HL-60 (cell line): ENCODE measurements around the gene VTA1.

Experiments
- DNase-seq, 2 experiments: peaks; one replicate each; pipeline ENCODE4 v3.0.0-alpha.2; 2010 to 2020; ENCODE audit warnings: low read depth in 1 of 2, low spot score in 1 of 2
- H3K27ac ChIP-seq: fragments of 250-450 bp; sonication (Bioruptor Pico); replicated peaks from 2 replicates; pipeline ENCODE4 v1.5.1; 2020; ENCODE audit warnings: mild to moderate bottlenecking, moderate library complexity
- H3K27me3 ChIP-seq: fragments of 250-450 bp; sonication (Bioruptor Pico); 2 replicates; pipeline ENCODE4 v1.5.1; 2021; ENCODE audit warnings: mild to moderate bottlenecking, moderate library complexity; ENCODE audit not compliant: insufficient read depth, poor library complexity, severe bottlenecking
- H3K4me3 ChIP-seq: replicated peaks from 2 replicates; pipeline ENCODE4 v1.5.1; 2011; ENCODE audit warnings: mild to moderate bottlenecking, control low read depth, low read length; ENCODE audit not compliant: insufficient read depth
- GABPA ChIP-seq: IDR thresholded peaks from 2 replicates; pipeline ENCODE4 v1.6.1; 2012; ENCODE audit warnings: low read depth
- POLR2AphosphoS5 ChIP-seq: IDR thresholded peaks from 2 replicates; pipeline ENCODE4 v1.6.1; 2012; ENCODE audit warnings: low read depth
- REST ChIP-seq: IDR thresholded peaks from 2 replicates; pipeline ENCODE4 v1.6.1; 2012; ENCODE audit warnings: low read depth; ENCODE audit not compliant: insufficient replicate concordance
- SPI1 ChIP-seq: IDR thresholded peaks from 2 replicates; pipeline ENCODE4 v1.6.1; 2012; ENCODE audit warnings: low read depth, mild to moderate bottlenecking, borderline replicate concordance
- TF ChIP-seq, protein P1 (sequence below): IDR thresholded peaks from one replicate; pipeline ENCODE4 v1.5.1; 2011; ENCODE audit warnings: low read length, control low read depth, inconsistent platforms; ENCODE audit not compliant: insufficient read depth

VTA1 gene

GRCh38 chr6:142152746-142153145 lies 5.7 kb downstream of the VTA1 start:
- Histone ChIP-seq H3K27me3 (no peaks in the 10 kb centered on the region), H3K27ac (no peak overlapping the region), H3K4me3 (no peak overlapping the region)
- DNase-seq, result no peak
- TF ChIP-seq POLR2AphosphoS5 (no peak), GABPA (no peak)

DNA sequence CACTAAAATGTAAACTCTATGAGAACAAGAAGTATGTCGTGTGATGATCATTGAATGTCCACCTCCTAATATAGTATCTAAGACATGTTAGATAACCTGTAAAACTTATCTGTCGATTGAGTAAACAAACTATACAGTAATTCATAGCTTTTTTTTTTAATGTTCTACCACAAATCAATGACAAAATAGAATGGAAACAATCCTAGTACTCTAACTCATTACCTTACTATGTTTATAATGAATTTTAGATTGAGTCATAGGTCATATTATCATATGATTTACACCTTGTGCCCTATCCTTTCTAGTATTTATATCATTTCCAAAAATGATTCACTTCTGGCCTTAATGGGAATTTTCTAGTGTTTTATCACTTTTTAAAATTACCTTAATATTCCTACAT lies 6.1 kb downstream of the VTA1 start:
- H3K4me3 ChIP-seq, result no peak overlapping the region
- no peak for TF ChIP-seq REST
- no peak for TF ChIP-seq GABPA
- no peak for TF ChIP-seq SPI1
- H3K27ac ChIP-seq, result no peak overlapping the region
- DNase-seq, result no peak
- no peaks in the 10 kb centered on the region for H3K27me3 ChIP-seq

- no peak for DNase-seq
- Histone ChIP-seq H3K4me3 (no peak overlapping the region), H3K27me3 (no peaks in the 10 kb centered on the region), H3K27ac (no peak overlapping the region)
- TF ChIP-seq SPI1 (no peak), REST (no peak), POLR2AphosphoS5 (no peak), GABPA (no peak)
- TF ChIP-seq, protein P1, sequence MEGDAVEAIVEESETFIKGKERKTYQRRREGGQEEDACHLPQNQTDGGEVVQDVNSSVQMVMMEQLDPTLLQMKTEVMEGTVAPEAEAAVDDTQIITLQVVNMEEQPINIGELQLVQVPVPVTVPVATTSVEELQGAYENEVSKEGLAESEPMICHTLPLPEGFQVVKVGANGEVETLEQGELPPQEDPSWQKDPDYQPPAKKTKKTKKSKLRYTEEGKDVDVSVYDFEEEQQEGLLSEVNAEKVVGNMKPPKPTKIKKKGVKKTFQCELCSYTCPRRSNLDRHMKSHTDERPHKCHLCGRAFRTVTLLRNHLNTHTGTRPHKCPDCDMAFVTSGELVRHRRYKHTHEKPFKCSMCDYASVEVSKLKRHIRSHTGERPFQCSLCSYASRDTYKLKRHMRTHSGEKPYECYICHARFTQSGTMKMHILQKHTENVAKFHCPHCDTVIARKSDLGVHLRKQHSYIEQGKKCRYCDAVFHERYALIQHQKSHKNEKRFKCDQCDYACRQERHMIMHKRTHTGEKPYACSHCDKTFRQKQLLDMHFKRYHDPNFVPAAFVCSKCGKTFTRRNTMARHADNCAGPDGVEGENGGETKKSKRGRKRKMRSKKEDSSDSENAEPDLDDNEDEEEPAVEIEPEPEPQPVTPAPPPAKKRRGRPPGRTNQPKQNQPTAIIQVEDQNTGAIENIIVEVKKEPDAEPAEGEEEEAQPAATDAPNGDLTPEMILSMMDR, result no peak
Observed at GRCh38 chr6:142154336-142154735, 7.3 kb downstream of the VTA1 start.

DNA sequence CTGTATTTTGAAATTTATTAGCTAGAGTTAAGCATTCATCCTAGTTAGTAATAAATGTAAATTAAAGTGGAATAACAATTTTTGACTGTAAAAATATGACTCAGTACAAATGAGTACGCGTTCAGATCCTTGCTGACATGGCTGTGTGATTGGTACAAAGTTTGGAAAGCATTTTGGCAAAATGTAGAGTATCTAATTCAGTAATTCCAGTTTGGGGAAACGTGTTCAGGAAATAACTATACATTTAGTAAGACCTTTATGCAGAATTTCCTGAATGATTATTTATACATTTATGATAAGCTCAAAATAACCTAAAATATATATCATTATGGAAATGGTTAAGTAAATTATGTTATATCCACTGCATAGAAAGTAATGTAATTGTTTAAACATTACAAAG lies 8.0 kb downstream of the VTA1 start:
- no peak for DNase-seq
- no peak overlapping the region for H3K4me3 ChIP-seq
- no peak overlapping the region for H3K27ac ChIP-seq
- no peak for TF ChIP-seq POLR2AphosphoS5
- no peak for TF ChIP-seq GABPA
- TF ChIP-seq REST, result no peak
- no peak for TF ChIP-seq SPI1
- TF ChIP-seq, protein P1, result no peak
- H3K27me3 ChIP-seq, result no peaks in the 10 kb centered on the region
